Neural cell (in vitro differentiated cells): ENCODE measurements around the gene HLA-DQA1.

ENCODE experiments used
- CTCF ChIP-seq: fragments of 450-650 bp; IDR thresholded peaks from 2 replicates; pipeline ENCODE4 v1.5.1; 2014; ENCODE audit warnings: antibody characterized with exemption, mild to moderate bottlenecking, moderate library complexity; ENCODE audit not compliant: poor library complexity, severe bottlenecking
- EP300 ChIP-seq: fragments of 450-650 bp; conservative IDR thresholded peaks from 2 replicates; pipeline ENCODE4 v1.6.1; 2014; ENCODE audit warnings: antibody characterized with exemption, mild to moderate bottlenecking, moderate library complexity; ENCODE audit not compliant: poor library complexity, severe bottlenecking
- EZH2 ChIP-seq: fragments of 200-600, 300-800 bp; shearing (Covaris generic), sonication (generic); IDR thresholded peaks from 2 replicates; pipeline ENCODE4 v1.6.1; 2014; ENCODE audit warnings: antibody characterized with exemption, low read length, borderline replicate concordance, mild to moderate bottlenecking; ENCODE audit not compliant: insufficient read depth, poor library complexity, severe bottlenecking
- POLR2AphosphoS5 ChIP-seq: IDR thresholded peaks from 2 replicates; pipeline ENCODE4 v1.6.1; 2012
- RAD21 ChIP-seq: fragments of 450-650 bp; conservative IDR thresholded peaks from 2 replicates; pipeline ENCODE4 v1.6.1; 2014; ENCODE audit warnings: antibody characterized with exemption, mild to moderate bottlenecking, moderate library complexity
- REST ChIP-seq: IDR thresholded peaks from 2 replicates; pipeline ENCODE4 v1.6.1; 2012; ENCODE audit warnings: borderline replicate concordance
- SMC3 ChIP-seq: fragments of 450-650 bp; conservative IDR thresholded peaks from 2 replicates; pipeline ENCODE4 v1.6.1; 2014; ENCODE audit warnings: antibody characterized with exemption, mild to moderate bottlenecking, moderate library complexity; ENCODE audit not compliant: poor library complexity
- TAF1 ChIP-seq: IDR thresholded peaks from 2 replicates; pipeline ENCODE4 v1.6.1; 2012; ENCODE audit warnings: low read depth

DNA sequence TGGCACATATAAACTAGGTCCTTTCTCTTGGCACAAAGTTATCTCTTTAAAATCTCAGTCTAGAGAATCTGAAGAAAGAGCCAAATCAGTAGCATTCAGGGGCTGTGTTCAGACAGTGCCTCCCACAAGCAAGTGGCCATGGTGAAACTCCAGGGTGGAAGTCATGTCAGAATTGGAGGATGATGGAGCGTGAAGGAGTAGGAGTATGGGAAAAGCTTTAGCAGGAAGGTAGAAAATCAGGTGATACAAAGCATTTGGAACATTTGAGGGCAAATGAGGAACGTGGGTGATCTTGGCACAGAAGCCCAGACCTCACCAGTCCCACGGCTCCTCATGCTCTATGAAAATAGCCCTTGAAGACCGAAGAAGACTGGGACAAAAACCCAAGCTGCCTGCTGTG is 32.0 kb downstream of the HLA-DQA1 start:
- TF ChIP-seq CTCF (no peak), EZH2 (no peak), EP300 (no peak), RAD21 (no peak), TAF1 (no peak), POLR2AphosphoS5 (no peak), REST (no peak), SMC3 (no peak)
